Measurements from ENCODE around the gene KCNJ4.

DNA sequence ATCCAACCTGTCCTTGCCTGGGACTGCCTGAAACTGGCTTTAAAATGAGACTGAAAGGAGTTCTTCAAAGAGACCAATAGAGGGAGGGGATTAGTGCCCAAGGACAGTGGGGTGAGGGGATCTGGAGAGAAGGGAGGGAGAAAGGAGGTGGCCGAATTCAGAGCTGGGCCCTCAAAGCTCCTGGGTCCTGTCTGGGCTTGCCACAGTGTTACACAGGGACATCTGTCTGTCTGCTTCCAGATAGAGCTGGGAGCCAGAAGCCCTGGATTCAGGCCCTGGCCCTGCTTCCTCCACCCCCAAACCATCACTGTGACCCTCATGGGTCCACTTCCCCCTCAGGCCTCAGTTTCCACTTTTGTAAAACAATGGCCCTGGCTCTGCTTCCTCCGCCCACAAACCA, 3.6 kb downstream of the KCNJ4 start:
- TF ChIP-seq, protein P1, sequence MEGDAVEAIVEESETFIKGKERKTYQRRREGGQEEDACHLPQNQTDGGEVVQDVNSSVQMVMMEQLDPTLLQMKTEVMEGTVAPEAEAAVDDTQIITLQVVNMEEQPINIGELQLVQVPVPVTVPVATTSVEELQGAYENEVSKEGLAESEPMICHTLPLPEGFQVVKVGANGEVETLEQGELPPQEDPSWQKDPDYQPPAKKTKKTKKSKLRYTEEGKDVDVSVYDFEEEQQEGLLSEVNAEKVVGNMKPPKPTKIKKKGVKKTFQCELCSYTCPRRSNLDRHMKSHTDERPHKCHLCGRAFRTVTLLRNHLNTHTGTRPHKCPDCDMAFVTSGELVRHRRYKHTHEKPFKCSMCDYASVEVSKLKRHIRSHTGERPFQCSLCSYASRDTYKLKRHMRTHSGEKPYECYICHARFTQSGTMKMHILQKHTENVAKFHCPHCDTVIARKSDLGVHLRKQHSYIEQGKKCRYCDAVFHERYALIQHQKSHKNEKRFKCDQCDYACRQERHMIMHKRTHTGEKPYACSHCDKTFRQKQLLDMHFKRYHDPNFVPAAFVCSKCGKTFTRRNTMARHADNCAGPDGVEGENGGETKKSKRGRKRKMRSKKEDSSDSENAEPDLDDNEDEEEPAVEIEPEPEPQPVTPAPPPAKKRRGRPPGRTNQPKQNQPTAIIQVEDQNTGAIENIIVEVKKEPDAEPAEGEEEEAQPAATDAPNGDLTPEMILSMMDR (conservative IDR thresholded peaks at IDR 0.05; ENCODE audit: low read length): no peak
- no peak for TF ChIP-seq EZH2phosphoT487 (IDR thresholded peaks at IDR 0.05; ENCODE audit: borderline replicate concordance, low read depth, low read length)

All from OCI-LY7 (cell line).